Fibroblast of lung (primary cell): ENCODE measurements around the gene MAPK13. TPM values are rescaled to one million over a fixed set of nuclear protein-coding genes. Genes with fewer than 3 reads are reported as not detected.

ENCODE experiments used
- DNase-seq, 2 donors: peaks; one replicate each; pipeline versions ENCODE4 v3.0.0 to v3.0.0-alpha.2; 2010; ENCODE audit warnings: low read depth in 2 of 2
- H2AFZ ChIP-seq: 2 replicates; pipeline ENCODE4 v1.5.1; 2012; ENCODE audit warnings: low read length, control low read depth, inconsistent platforms
- H3K27ac ChIP-seq: 2 replicates; pipeline ENCODE4 v1.5.1; 2011; ENCODE audit warnings: low read length, control low read depth; ENCODE audit not compliant: insufficient read depth
- H3K27me3 ChIP-seq: 2 replicates; pipeline ENCODE4 v1.5.1; 2011; ENCODE audit warnings: mild to moderate bottlenecking, low read length; ENCODE audit not compliant: control insufficient read depth, insufficient read depth
- H3K36me3 ChIP-seq: 2 replicates; pipeline ENCODE4 v1.5.1; 2011; ENCODE audit warnings: low read length; ENCODE audit not compliant: control insufficient read depth, insufficient read depth
- H3K4me1 ChIP-seq: 2 replicates; pipeline ENCODE4 v1.5.1; 2011; ENCODE audit warnings: low read length; ENCODE audit not compliant: control insufficient read depth, insufficient read depth; ENCODE audit errors: extremely low read depth
- H3K4me2 ChIP-seq: 2 replicates; pipeline ENCODE4 v1.5.1; 2011; ENCODE audit warnings: low read length, control low read depth; ENCODE audit not compliant: insufficient read depth; ENCODE audit errors: extremely low read depth
- H3K4me3 ChIP-seq, 4 experiments: fragments of 200-600 bp in 1 of 4; sonication (generic) in 1 of 4; replicated peaks in 1 of 4; 2 replicates each; pipeline ENCODE4 v1.5.1; 2011 to 2016; ENCODE audit warnings: low read length in 4 of 4, low read depth in 3 of 4, mild to moderate bottlenecking in 3 of 4, control low read depth in 2 of 4, inconsistent platforms in 1 of 4, mixed read lengths in 1 of 4; ENCODE audit not compliant: insufficient read depth in 1 of 4; ENCODE audit errors: control extremely low read depth in 1 of 4
- H3K79me2 ChIP-seq: 2 replicates; pipeline ENCODE4 v1.5.1; 2012; ENCODE audit warnings: mild to moderate bottlenecking, low read length, inconsistent platforms; ENCODE audit not compliant: control insufficient read depth, insufficient read depth
- H3K9ac ChIP-seq: 2 replicates; pipeline ENCODE4 v1.5.1; 2011; ENCODE audit warnings: mild to moderate bottlenecking, low read length, control low read depth; ENCODE audit not compliant: insufficient read depth
- H3K9me3 ChIP-seq: 2 replicates; pipeline ENCODE4 v1.5.1; 2012; ENCODE audit warnings: low read depth, low read length; ENCODE audit not compliant: control insufficient read depth, insufficient read depth
- H4K20me1 ChIP-seq: 2 replicates; pipeline ENCODE4 v1.5.1; 2011; ENCODE audit warnings: low read length; ENCODE audit not compliant: control insufficient read depth, insufficient read depth; ENCODE audit errors: extremely low read depth
- CTCF ChIP-seq, 2 donors: IDR thresholded peaks in 1 of 2; conservative IDR thresholded peaks in 1 of 2; 1 replicate in 1 of 2; 2 replicates in 1 of 2; pipeline ENCODE4 v1.5.1; 2011 to 2012; ENCODE audit warnings: low read length in 2 of 2, control low read depth in 1 of 2, inconsistent platforms in 1 of 2, low read depth in 1 of 2, mild to moderate bottlenecking in 1 of 2
- EZH2 ChIP-seq: IDR thresholded peaks from 2 replicates; pipeline ENCODE4 v1.5.1; 2012; ENCODE audit warnings: low read length, control low read depth, mild to moderate bottlenecking; ENCODE audit errors: missing control alignments
- polyA plus RNA-seq, 2 donors: library from polyadenylated mRNA; depleted of rRNA in 1 of 2; stranded (reverse) in 1 of 2; unstranded in 1 of 2; fragments of >200 nt; gene quantifications; 2 replicates each; pipeline ENCODE4 v1.2.1, GENCODE V29; 2011 to 2012; ENCODE audit warnings: missing spikeins in 1 of 2
- total RNA-seq: library from RNA; depleted of rRNA; stranded (reverse); fragments of >200 nt; gene quantifications from 2 replicates; pipeline ENCODE4 v1.2.1, GENCODE V29; 2014

Gene MAPK13
- total and polyA plus RNA-seq, 2 donors (not counting 1 experiment from before 2014, with no cell fraction given): 3.0 to 7.6 TPM

- Histone ChIP-seq H2AFZ (no peak overlapping the region), H3K27ac (no peak overlapping the region), H4K20me1 (no peaks in the 10 kb centered on the region), H3K4me1 (no peaks in the 10 kb centered on the region), H3K4me3 (no peak overlapping the region), H3K79me2 (no peaks in the 10 kb centered on the region), H3K4me2 (no peak overlapping the region), H3K27me3 (no peaks in the 10 kb centered on the region), H3K9ac (no peak overlapping the region), H3K36me3 (peaks cover 3% of the 10 kb centered on the region), H3K9me3 (no peaks in the 10 kb centered on the region)
- no peak for TF ChIP-seq EZH2
- no peak for TF ChIP-seq CTCF (conservative IDR thresholded peaks at IDR 0.05 in 1 of 2, IDR thresholded peaks at IDR 0.05 in 1 of 2; ENCODE audit: low read depth in 1 of 2, low read length in 2 of 2)
- DNase-seq: peak in 1 of 2 donors; percentile 17
These were observed 30.3 kb upstream of the MAPK13 start for GRCh38 chr6:36099869-36100483.

GRCh38 chr6:36101691-36102090, 28.6 kb upstream of the MAPK13 start:
- Histone ChIP-seq H3K4me3 (no peak overlapping the region), H3K27ac (no peak overlapping the region), H3K9me3 (no peaks in the 10 kb centered on the region), H2AFZ (no peak overlapping the region), H3K9ac (no peak overlapping the region), H3K4me1 (no peaks in the 10 kb centered on the region), H3K27me3 (no peaks in the 10 kb centered on the region), H3K36me3 (peaks cover 3% of the 10 kb centered on the region), H3K79me2 (no peaks in the 10 kb centered on the region), H4K20me1 (no peaks in the 10 kb centered on the region), H3K4me2 (no peak overlapping the region)
- DNase-seq: no peak
- TF ChIP-seq EZH2: no peak
- no peak for TF ChIP-seq CTCF (conservative IDR thresholded peaks at IDR 0.05 in 1 of 2, IDR thresholded peaks at IDR 0.05 in 1 of 2; ENCODE audit: low read depth in 1 of 2, low read length in 2 of 2)

GRCh38 chr6:36102853-36103252, 27.5 kb upstream of the MAPK13 start:
- H3K79me2 ChIP-seq: no peaks in the 10 kb centered on the region
- H3K4me3 ChIP-seq: no peak overlapping the region
- H3K27ac ChIP-seq: no peak overlapping the region
- no peak for TF ChIP-seq CTCF (conservative IDR thresholded peaks at IDR 0.05 in 1 of 2, IDR thresholded peaks at IDR 0.05 in 1 of 2; ENCODE audit: low read depth in 1 of 2, low read length in 2 of 2)
- TF ChIP-seq EZH2: no peak
- H3K4me1 ChIP-seq: no peaks in the 10 kb centered on the region
- no peak for DNase-seq
- no peaks in the 10 kb centered on the region for H3K27me3 ChIP-seq
- H4K20me1 ChIP-seq: no peaks in the 10 kb centered on the region
- H3K36me3 ChIP-seq: peaks cover 3% of the 10 kb centered on the region
- no peak overlapping the region for H3K9ac ChIP-seq
- H3K4me2 ChIP-seq: no peak overlapping the region
- no peaks in the 10 kb centered on the region for H3K9me3 ChIP-seq
- no peak overlapping the region for H2AFZ ChIP-seq
